WI38 (cell line): ENCODE measurements around the gene ZMYM4.
A peak's percentile ranks its signal among the peaks of the same experiment; 100 is the strongest.

Experiments used
- H3K4me3 ChIP-seq: 2 replicates; pipeline ENCODE4 v1.5.1; 2011; ENCODE audit warnings: low read depth, mild to moderate bottlenecking, control low read depth, low read length
- TF ChIP-seq, protein P1 (sequence below): IDR thresholded peaks from 2 replicates; pipeline ENCODE4 v1.5.1; 2012; ENCODE audit warnings: low read depth, mild to moderate bottlenecking, control low read depth, low read length

Gene ZMYM4

GRCh38 chr1:35268282-35269200 is at the start of gene ZMYM4:
Gene ZMYM4, plus strand, starts transcription at chr1:35268709. Its CDS starts 338 bp downstream, at chr1:35269047.
- TF ChIP-seq, protein P1, sequence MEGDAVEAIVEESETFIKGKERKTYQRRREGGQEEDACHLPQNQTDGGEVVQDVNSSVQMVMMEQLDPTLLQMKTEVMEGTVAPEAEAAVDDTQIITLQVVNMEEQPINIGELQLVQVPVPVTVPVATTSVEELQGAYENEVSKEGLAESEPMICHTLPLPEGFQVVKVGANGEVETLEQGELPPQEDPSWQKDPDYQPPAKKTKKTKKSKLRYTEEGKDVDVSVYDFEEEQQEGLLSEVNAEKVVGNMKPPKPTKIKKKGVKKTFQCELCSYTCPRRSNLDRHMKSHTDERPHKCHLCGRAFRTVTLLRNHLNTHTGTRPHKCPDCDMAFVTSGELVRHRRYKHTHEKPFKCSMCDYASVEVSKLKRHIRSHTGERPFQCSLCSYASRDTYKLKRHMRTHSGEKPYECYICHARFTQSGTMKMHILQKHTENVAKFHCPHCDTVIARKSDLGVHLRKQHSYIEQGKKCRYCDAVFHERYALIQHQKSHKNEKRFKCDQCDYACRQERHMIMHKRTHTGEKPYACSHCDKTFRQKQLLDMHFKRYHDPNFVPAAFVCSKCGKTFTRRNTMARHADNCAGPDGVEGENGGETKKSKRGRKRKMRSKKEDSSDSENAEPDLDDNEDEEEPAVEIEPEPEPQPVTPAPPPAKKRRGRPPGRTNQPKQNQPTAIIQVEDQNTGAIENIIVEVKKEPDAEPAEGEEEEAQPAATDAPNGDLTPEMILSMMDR: peak; percentile 3; the same call in 1 of the 2 replicates
- peak within 1 kb of the TSS; percentile 85 for H3K4me3 ChIP-seq

GRCh38 chr1:35220976-35221375 is 47.5 kb upstream of the ZMYM4 start:
- no peak overlapping the region for H3K4me3 ChIP-seq
- TF ChIP-seq, protein P1: peak; percentile 49

- TF ChIP-seq, protein P1: no peak
- H3K4me3 ChIP-seq: no peak overlapping the region
Observed at GRCh38 chr1:35222322-35223083, 46.0 kb upstream of the ZMYM4 start.

GRCh38 chr1:35223084-35223630 is 45.4 kb upstream of the ZMYM4 start:
- H3K4me3 ChIP-seq: no peak overlapping the region
- TF ChIP-seq, protein P1: no peak

GRCh38 chr1:35226546-35226945 is 42.0 kb upstream of the ZMYM4 start:
- TF ChIP-seq, protein P1: no peak
- H3K4me3 ChIP-seq: no peak overlapping the region

- H3K4me3 ChIP-seq: no peak overlapping the region
- TF ChIP-seq, protein P1: no peak
Observed at GRCh38 chr1:35229587-35230360, 38.7 kb upstream of the ZMYM4 start.
